HepG2 (cell line): Measurements from ENCODE around the gene HSD17B8. TPM values are rescaled to one million over a fixed set of nuclear protein-coding genes. Genes with fewer than 3 reads are reported as not detected.

ENCODE experiments used
- EHMT2 ChIP-seq: fragments of 200-600 bp; sonication (generic); IDR thresholded peaks from 2 replicates; pipeline ENCODE4 v1.7.0; 2017; ENCODE audit warnings: antibody characterized with exemption, low read depth, low read length, borderline replicate concordance
- EP300 ChIP-seq, 3 experiments: sonication (generic) in 1 of 3; formaldehyde crosslinking in 1 of 3; IDR thresholded peaks; 2 replicates each; pipeline versions ENCODE4 v1.5.1 to v1.6.1; 2011 to 2020; ENCODE audit warnings: low read depth in 2 of 3, low read length in 2 of 3, borderline replicate concordance in 1 of 3, improper control_type of control experiment in 1 of 3, mild to moderate bottlenecking in 1 of 3, missing genetic modification reagents in 1 of 3, moderate library complexity in 1 of 3
- GLI4 ChIP-seq: sonication (generic); formaldehyde crosslinking; IDR thresholded peaks from 2 replicates; pipeline ENCODE4 v1.5.1; 2020; ENCODE audit warnings: missing genetic modification reagents, mild to moderate bottlenecking, moderate library complexity, borderline replicate concordance
- HMG20B ChIP-seq: conservative IDR thresholded peaks from 2 replicates; pipeline ENCODE4 v1.6.1; 2016; ENCODE audit warnings: missing genetic modification reagents, missing compliant biosample characterization
- NFE2L1 ChIP-seq: sonication (generic); formaldehyde crosslinking; IDR thresholded peaks from 2 replicates; pipeline ENCODE4 v1.4.0; 2020; ENCODE audit warnings: missing genetic modification reagents, mild to moderate bottlenecking, borderline replicate concordance
- TEAD3 ChIP-seq: optimal IDR thresholded peaks from 2 replicates; pipeline ENCODE3; 2016; ENCODE audit warnings: borderline replicate concordance
- ZMYM2 ChIP-seq: sonication (generic); formaldehyde crosslinking; IDR thresholded peaks from 2 replicates; pipeline ENCODE4 v1.8.0; 2022; ENCODE audit warnings: mild to moderate bottlenecking, missing genetic modification reagents
- ZMYM4 ChIP-seq: sonication (generic); formaldehyde crosslinking; IDR thresholded peaks from 2 replicates; pipeline ENCODE4 v1.8.1; 2023; ENCODE audit warnings: mild to moderate bottlenecking, missing genetic modification reagents
- ZNF12 ChIP-seq: sonication (generic); formaldehyde crosslinking; IDR thresholded peaks from 2 replicates; pipeline ENCODE4 v1.5.0; 2020; ENCODE audit warnings: missing genetic modification reagents
- ZNF274 ChIP-seq: sonication (generic); formaldehyde crosslinking; IDR thresholded peaks from 2 replicates; pipeline ENCODE4 v1.5.1; 2020; ENCODE audit warnings: mild to moderate bottlenecking, missing genetic modification reagents
- ZNF430 ChIP-seq: sonication (generic); formaldehyde crosslinking; IDR thresholded peaks from 2 replicates; pipeline ENCODE4 v1.9.0; 2021; ENCODE audit warnings: mild to moderate bottlenecking, missing genetic modification reagents
- polyA plus RNA-seq, 8 experiments: library from polyadenylated mRNA; depleted of rRNA in 3 of 8; stranded (reverse) in 7 of 8; unstranded in 1 of 8; fragments of >200 nt; fragmentation: Illumina TruSeq in 4 of 8; extraction: Trizol in 4 of 8; gene quantifications; 2 replicates each; pipeline versions ENCODE4 v1.2.1 to v1.2.3, GENCODE V29; 2011 to 2016; ENCODE audit warnings: low read depth in 4 of 8, missing spikeins in 1 of 8, mixed read lengths in 1 of 8; ENCODE audit not compliant: insufficient read depth in 1 of 8
- total RNA-seq, 5 experiments: library from RNA; depleted of rRNA; stranded (reverse); fragments of >200 nt; fragmentation: Illumina TruSeq; extraction: Trizol; gene quantifications; 2 replicates each; pipeline ENCODE4 v1.2.3, GENCODE V29; 2016; ENCODE audit warnings: low read depth in 1 of 5
- TF ChIP-seq, protein P1 (sequence below): sonication (generic); formaldehyde crosslinking; IDR thresholded peaks from 2 replicates; pipeline ENCODE4 v1.4.0; 2020; ENCODE audit warnings: mild to moderate bottlenecking, missing genetic modification reagents
- TF ChIP-seq, protein P2 (sequence below): sonication (generic); formaldehyde crosslinking; IDR thresholded peaks from 2 replicates; pipeline ENCODE4 v1.4.0; 2020; ENCODE audit warnings: missing genetic modification reagents
- TF ChIP-seq, protein P3 (sequence below): IDR thresholded peaks from 2 replicates; pipeline ENCODE4 v1.6.1; 2012; ENCODE audit warnings: low read depth, low read length, improper control_type of control experiment
- TF ChIP-seq, protein P4 (sequence below): sonication (generic); formaldehyde crosslinking; IDR thresholded peaks from 2 replicates; pipeline ENCODE4 v1.4.0; 2020; ENCODE audit warnings: mild to moderate bottlenecking, missing genetic modification reagents

HSD17B8 gene
- total and polyA plus RNA-seq, 2 of the 13 experiments (the other 11 are each of a cell fraction or from before 2014, with no cell fraction given) = 12.6 to 20.1 TPM

DNA sequence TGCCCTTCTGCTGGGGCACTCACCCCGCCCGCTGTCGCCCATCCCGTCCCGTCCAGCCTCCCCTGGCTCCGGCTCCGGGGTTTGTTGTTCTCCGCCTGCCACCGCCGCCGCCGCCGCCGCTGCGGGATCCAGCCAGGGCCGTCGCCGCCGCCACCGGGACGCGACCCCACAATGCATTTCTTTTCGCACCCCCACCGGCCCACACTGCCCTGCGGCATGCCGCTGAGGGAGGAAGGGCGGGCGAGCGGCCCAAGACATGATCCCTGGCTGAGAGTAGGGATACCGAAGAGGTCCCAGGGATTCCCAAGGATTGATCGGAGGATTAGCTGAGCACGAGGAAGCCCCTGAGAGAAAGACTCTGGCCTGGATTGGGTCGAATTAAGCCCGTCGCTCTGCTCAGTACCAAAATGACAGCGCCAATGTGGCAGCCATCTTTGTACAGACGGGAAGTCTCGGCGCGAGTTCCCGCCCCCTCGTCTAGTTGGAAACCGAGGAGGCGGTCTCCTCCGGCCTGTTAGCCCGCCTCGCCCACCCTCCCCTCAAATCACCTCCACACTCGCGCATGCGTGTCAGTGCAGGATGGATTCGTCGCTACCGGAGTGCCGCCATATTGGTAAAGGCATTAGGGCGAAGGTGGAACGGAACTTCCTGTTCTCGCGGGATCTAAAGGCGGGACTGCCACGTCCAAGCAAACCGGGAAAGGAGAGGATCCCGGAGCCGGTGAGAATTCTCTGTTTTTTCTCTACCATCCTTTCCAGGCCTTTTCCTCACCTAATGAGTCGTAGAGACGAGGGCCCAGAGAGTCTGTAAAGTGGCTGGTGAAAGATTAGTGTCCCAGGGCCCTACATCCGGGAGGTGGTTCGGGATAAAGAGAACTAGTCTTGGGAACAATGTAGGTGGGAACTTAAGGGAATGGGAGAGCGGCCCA, 4.0 kb upstream of the HSD17B8 start, which contains the start of the genes RXRB and SLC39A7 (continued):
- TF ChIP-seq, protein P1, sequence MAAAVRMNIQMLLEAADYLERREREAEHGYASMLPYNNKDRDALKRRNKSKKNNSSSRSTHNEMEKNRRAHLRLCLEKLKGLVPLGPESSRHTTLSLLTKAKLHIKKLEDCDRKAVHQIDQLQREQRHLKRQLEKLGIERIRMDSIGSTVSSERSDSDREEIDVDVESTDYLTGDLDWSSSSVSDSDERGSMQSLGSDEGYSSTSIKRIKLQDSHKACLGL = 0 out of 2 replicates have a peak, but pooled peaks have one; percentile 25
- TF ChIP-seq EHMT2 = 0 out of 2 replicates have a peak, but pooled peaks have one; percentile 63
- TF ChIP-seq HMG20B (CRISPR knock-in tag) = 0 out of 2 replicates have a peak, but pooled peaks have one; percentile 53
- peak; percentile 66; the same call in 1 of the 2 replicates for TF ChIP-seq ZMYM2 (CRISPR knock-in tag)
- TF ChIP-seq ZNF274 (CRISPR knock-in tag) = peak; percentile 89
- peak in 1 of 2 experiments; percentile 17; a peak in 2 of 4 replicates for TF ChIP-seq EP300 (IDR thresholded peaks at IDR 0.05; ENCODE audit: low read depth in 2 of 2, low read length in 2 of 2)
- peak; percentile 62; the same call in 1 of the 2 replicates for TF ChIP-seq EP300 (CRISPR knock-in tag; IDR thresholded peaks at IDR 0.05; ENCODE audit: borderline replicate concordance)
- peak; percentile 55; the same call in 1 of the 2 replicates for TF ChIP-seq ZNF430 (CRISPR knock-in tag)
- TF ChIP-seq, protein P2, sequence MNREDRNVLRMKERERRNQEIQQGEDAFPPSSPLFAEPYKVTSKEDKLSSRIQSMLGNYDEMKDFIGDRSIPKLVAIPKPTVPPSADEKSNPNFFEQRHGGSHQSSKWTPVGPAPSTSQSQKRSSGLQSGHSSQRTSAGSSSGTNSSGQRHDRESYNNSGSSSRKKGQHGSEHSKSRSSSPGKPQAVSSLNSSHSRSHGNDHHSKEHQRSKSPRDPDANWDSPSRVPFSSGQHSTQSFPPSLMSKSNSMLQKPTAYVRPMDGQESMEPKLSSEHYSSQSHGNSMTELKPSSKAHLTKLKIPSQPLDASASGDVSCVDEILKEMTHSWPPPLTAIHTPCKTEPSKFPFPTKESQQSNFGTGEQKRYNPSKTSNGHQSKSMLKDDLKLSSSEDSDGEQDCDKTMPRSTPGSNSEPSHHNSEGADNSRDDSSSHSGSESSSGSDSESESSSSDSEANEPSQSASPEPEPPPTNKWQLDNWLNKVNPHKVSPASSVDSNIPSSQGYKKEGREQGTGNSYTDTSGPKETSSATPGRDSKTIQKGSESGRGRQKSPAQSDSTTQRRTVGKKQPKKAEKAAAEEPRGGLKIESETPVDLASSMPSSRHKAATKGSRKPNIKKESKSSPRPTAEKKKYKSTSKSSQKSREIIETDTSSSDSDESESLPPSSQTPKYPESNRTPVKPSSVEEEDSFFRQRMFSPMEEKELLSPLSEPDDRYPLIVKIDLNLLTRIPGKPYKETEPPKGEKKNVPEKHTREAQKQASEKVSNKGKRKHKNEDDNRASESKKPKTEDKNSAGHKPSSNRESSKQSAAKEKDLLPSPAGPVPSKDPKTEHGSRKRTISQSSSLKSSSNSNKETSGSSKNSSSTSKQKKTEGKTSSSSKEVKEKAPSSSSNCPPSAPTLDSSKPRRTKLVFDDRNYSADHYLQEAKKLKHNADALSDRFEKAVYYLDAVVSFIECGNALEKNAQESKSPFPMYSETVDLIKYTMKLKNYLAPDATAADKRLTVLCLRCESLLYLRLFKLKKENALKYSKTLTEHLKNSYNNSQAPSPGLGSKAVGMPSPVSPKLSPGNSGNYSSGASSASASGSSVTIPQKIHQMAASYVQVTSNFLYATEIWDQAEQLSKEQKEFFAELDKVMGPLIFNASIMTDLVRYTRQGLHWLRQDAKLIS (CRISPR knock-in tag) = no peak
- peak; percentile 65 for TF ChIP-seq TEAD3 (CRISPR knock-in tag)
- TF ChIP-seq, protein P3, sequence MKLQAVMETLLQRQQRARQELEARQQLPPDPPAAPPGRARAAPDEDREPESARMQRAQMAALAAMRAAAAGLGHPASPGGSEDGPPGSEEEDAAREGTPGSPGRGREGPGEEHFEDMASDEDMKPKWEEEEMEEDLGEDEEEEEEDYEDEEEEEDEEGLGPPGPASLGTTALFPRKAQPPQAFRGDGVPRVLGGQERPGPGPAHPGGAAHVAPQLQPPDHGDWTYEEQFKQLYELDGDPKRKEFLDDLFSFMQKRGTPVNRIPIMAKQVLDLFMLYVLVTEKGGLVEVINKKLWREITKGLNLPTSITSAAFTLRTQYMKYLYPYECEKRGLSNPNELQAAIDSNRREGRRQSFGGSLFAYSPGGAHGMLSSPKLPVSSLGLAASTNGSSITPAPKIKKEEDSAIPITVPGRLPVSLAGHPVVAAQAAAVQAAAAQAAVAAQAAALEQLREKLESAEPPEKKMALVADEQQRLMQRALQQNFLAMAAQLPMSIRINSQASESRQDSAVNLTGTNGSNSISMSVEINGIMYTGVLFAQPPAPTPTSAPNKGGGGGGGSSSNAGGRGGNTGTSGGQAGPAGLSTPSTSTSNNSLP = no peak; the same call in 1 of the 2 replicates
- TF ChIP-seq NFE2L1 (CRISPR knock-in tag) = 0 out of 2 replicates have a peak, but pooled peaks have one; percentile 27
- peak; percentile 96; the same call in 1 of the 2 replicates for TF ChIP-seq GLI4 (CRISPR knock-in tag)
- peak; percentile 16; the same call in 1 of the 2 replicates for TF ChIP-seq ZNF12
- TF ChIP-seq, protein P4, sequence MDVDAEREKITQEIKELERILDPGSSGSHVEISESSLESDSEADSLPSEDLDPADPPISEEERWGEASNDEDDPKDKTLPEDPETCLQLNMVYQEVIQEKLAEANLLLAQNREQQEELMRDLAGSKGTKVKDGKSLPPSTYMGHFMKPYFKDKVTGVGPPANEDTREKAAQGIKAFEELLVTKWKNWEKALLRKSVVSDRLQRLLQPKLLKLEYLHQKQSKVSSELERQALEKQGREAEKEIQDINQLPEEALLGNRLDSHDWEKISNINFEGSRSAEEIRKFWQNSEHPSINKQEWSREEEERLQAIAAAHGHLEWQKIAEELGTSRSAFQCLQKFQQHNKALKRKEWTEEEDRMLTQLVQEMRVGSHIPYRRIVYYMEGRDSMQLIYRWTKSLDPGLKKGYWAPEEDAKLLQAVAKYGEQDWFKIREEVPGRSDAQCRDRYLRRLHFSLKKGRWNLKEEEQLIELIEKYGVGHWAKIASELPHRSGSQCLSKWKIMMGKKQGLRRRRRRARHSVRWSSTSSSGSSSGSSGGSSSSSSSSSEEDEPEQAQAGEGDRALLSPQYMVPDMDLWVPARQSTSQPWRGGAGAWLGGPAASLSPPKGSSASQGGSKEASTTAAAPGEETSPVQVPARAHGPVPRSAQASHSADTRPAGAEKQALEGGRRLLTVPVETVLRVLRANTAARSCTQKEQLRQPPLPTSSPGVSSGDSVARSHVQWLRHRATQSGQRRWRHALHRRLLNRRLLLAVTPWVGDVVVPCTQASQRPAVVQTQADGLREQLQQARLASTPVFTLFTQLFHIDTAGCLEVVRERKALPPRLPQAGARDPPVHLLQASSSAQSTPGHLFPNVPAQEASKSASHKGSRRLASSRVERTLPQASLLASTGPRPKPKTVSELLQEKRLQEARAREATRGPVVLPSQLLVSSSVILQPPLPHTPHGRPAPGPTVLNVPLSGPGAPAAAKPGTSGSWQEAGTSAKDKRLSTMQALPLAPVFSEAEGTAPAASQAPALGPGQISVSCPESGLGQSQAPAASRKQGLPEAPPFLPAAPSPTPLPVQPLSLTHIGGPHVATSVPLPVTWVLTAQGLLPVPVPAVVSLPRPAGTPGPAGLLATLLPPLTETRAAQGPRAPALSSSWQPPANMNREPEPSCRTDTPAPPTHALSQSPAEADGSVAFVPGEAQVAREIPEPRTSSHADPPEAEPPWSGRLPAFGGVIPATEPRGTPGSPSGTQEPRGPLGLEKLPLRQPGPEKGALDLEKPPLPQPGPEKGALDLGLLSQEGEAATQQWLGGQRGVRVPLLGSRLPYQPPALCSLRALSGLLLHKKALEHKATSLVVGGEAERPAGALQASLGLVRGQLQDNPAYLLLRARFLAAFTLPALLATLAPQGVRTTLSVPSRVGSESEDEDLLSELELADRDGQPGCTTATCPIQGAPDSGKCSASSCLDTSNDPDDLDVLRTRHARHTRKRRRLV = peak; percentile 43; the same call in 1 of the 2 replicates
- peak; percentile 81 for TF ChIP-seq ZMYM4 (CRISPR knock-in tag)
